GM15510 (cell line): ENCODE results near the gene TMEM266.

ENCODE experiments used
- POLR2A ChIP-seq: IDR thresholded peaks from 3 replicates; pipeline ENCODE4 v1.6.1; 2011; ENCODE audit warnings: borderline replicate concordance; ENCODE audit not compliant: insufficient read length; ENCODE audit errors: extremely low read depth

TMEM266 gene

DNA sequence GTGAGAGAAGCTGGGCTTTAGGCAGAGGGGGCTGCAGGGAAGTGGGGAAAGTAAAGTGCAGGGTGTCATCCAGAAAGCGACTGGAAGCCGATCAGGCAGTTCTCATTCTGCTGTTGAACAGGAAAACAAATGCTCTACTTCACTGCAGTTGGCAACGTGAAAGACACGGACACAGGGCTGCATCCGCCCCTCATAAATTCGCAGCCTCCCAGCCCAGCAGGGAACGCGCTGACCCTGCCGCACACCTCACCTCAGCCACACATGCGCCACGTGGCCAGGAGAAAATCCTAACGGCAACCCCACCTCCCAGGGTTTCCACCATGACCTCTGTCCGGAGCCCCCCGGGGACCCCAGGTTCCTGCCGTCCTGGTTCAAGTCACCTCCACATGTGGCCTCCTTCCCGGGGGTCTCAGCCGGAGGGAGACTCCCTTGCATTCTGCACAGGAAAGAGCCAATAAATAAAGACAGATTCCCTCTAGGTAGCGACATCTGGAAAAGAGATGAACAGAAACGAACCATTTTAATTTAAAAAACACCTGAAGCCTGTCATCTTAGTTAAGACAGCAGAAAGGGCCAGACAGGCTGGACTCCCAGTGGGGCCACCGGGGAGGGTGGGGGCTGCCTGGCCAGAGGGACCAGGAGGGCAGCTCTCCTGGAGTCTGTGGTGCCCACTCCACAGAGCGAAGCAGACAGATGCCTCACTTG, 118.7 kb downstream of the TMEM266 start:
- no peak for TF ChIP-seq POLR2A

DNA sequence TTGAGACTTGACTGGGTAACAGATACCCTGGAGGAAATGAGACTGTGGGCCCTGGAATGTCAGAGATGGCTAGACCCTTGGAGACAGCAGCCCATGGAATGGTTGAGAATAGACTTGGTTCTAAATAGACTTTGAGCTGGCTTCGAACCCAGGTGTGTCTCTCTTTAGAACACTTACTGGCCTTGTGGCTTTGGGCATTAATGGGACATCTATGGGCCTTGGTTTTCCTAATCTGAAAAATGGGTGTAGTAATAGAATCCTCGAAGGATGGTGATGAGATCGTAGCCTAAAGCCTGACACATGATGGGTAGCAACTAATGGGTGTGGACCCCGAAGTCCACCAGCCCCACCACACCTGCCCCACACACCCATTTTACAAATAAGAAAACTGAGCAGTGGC, 119.2 kb downstream of the TMEM266 start:
- TF ChIP-seq POLR2A: no peak

DNA sequence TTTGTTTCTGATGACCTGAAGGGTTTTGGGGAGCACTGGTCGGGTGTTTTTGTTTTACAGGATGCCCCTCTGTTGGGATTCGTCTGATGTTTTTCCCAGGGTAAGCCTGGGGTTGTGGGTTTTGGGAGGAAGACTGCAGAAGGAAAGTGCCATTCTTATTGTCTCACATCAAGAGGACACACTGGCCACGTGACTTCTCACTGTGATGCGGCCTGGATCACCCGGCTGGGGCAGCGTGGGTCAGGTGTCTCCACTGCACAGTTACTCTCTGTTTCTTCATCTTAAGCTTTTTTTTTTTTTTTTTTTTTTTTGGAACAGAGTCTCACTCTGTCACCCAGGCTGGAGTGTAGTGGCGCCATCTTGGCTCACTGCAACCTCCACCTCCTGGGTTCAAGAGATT, 120.5 kb downstream of the TMEM266 start:
- TF ChIP-seq POLR2A: no peak

DNA sequence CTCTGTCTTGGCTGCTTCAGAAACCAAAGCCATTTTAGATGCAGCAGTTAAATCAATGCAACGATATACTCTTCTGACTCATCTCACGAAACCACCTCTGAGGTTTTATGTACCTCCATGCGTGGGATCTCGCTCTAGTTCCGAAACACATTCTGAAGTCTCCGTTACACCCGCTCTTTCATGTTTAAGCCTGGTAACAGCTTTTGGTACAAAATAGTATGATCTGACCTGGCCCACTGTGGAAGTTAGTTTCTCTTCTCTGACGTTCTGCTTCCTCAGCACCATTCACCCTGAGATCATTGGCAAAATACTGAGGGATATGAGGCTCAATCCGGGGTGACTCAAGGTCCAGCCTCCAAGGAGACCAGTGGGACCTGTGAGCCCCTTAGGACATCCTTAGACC, 121.9 kb downstream of the TMEM266 start:
- TF ChIP-seq POLR2A: no peak

- TF ChIP-seq POLR2A: no peak
Measured at GRCh38 chr15:76183930-76184649, 124.3 kb downstream of the TMEM266 start.

DNA sequence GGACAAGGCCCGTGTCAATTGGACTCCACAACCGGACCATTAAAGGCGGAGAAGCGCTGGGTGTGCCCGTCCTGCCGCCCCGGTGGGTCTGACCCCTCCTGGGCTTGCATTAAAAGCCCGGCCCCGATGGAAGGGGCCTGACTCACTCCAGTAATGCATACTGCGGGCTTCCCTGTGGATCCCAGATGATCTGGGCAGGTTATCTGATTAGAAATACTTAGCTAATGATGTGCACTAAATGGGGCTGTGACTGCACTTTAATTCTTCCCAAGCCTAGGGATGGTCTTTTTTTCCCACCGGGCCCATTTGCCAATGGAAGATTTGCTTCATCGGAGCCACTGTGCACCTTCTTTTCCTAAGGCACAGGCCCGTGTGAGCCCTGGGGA, 124.9 kb downstream of the TMEM266 start:
- no peak for TF ChIP-seq POLR2A

DNA sequence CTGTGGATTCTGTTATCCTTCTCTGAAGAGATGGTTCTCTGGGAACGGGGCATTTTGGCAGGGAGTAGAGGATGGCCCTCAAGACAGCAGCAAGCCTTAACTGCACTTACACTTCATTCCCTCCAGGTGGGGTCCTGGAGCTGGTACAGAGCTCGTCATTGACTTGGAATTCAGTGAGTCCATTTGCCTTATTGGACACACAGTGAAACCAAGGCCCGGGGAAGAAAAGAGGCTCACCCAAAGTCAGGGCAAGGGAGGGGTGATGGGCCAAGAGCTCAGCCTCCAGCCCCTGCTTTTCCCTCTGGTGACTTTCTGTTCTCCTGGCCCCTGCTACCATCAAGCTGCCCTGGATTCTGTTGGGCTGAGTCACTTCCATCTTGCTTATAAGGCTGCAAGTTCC, 125.9 kb downstream of the TMEM266 start:
- TF ChIP-seq POLR2A: no peak

GRCh38 chr15:76187163-76187562, 127.4 kb downstream of the TMEM266 start:
- TF ChIP-seq POLR2A: no peak

DNA sequence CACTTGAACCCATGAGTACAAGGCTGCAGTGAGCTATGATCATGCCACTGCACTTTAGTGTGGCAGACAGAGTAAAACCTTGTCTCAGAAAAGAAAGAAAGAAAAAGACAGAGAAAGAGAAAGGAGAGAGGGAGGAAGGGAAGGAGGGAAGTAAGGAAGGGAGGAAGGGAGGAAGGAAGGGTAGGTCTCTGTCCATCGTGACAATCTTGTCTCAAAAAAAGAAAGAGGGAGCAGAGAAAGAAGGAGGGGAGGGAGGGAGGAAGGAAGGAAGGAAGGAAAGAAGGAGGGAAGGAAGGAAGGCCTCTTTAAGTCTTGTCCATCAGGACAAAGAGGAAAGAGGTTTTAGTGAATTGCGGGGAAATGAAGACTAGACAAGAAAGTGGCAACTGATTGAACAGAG, 129.3 kb downstream of the TMEM266 start:
- TF ChIP-seq POLR2A: no peak

GRCh38 chr15:76190070-76190564, 130.3 kb downstream of the TMEM266 start:
- no peak for TF ChIP-seq POLR2A

GRCh38 chr15:76190751-76191538, 131.2 kb downstream of the TMEM266 start:
- TF ChIP-seq POLR2A: no peak

- no peak for TF ChIP-seq POLR2A
Measured at GRCh38 chr15:76191539-76192244, 131.9 kb downstream of the TMEM266 start.

GRCh38 chr15:76192715-76193114, 132.9 kb downstream of the TMEM266 start:
- no peak for TF ChIP-seq POLR2A

- no peak for TF ChIP-seq POLR2A
Measured at GRCh38 chr15:76193934-76194333, 134.1 kb downstream of the TMEM266 start.
